Measurements from ENCODE around the gene LIPF. TPM values are rescaled to one million over a fixed set of nuclear protein-coding genes. Genes with fewer than 3 reads are reported as not detected.

LIPF gene
- total RNA-seq, 1 experiment from 2014 or later: not detected

GRCh38 chr10:88624840-88625239 is 39.4 kb upstream of the LIPF start:
- Mint-ChIP-seq H3K27me3 (ENCODE audit: low read depth) (no peaks in the 10 kb centered on the region), H3K36me3 (ENCODE audit: insufficient read depth in 1 of 3, low read depth in 3 of 3) (no peaks in the 10 kb centered on the region), H3K9me3 (peaks cover 4% of the 10 kb centered on the region in 2 experiments; a peak in 3 of 5 replicates), H3K27ac (no peak overlapping the region), H3K4me3 (no peak overlapping the region), H3K4me1 (peaks cover 0 to 6% of the 10 kb centered on the region in 2 experiments; a peak in 1 of 4 replicates)
- no peak overlapping the region for H2BK5ac ChIP-seq (ENCODE audit: insufficient read length, low read length)
- H3K56ac ChIP-seq (ENCODE audit: insufficient read length, low read depth, low read length): no peak overlapping the region
- H3K23me2 ChIP-seq (ENCODE audit: insufficient read length, low read depth, low read length, poor library complexity, severe bottlenecking): no peaks in the 10 kb centered on the region
- no peak overlapping the region for H3K27ac ChIP-seq (ENCODE audit: insufficient read length, low read depth, low read length)
- DNase-seq: no peak
- H3K9ac ChIP-seq (ENCODE audit: extremely low read depth, insufficient read length, low read length): no peak overlapping the region
- no peaks in the 10 kb centered on the region for H3K79me1 ChIP-seq (ENCODE audit: insufficient read depth, low read depth, low read length, poor library complexity, severe bottlenecking)
- TF ChIP-seq, protein P1, sequence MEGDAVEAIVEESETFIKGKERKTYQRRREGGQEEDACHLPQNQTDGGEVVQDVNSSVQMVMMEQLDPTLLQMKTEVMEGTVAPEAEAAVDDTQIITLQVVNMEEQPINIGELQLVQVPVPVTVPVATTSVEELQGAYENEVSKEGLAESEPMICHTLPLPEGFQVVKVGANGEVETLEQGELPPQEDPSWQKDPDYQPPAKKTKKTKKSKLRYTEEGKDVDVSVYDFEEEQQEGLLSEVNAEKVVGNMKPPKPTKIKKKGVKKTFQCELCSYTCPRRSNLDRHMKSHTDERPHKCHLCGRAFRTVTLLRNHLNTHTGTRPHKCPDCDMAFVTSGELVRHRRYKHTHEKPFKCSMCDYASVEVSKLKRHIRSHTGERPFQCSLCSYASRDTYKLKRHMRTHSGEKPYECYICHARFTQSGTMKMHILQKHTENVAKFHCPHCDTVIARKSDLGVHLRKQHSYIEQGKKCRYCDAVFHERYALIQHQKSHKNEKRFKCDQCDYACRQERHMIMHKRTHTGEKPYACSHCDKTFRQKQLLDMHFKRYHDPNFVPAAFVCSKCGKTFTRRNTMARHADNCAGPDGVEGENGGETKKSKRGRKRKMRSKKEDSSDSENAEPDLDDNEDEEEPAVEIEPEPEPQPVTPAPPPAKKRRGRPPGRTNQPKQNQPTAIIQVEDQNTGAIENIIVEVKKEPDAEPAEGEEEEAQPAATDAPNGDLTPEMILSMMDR (conservative IDR thresholded peaks at IDR 0.05): no peak
- no peak overlapping the region for H3T11ph ChIP-seq (ENCODE audit: low read length)
- no peak overlapping the region for H2BK15ac ChIP-seq (ENCODE audit: low read depth, low read length)
- H2BK120ac ChIP-seq (ENCODE audit: low read depth, low read length, poor library complexity, severe bottlenecking): no peak overlapping the region
- H3K23ac ChIP-seq (ENCODE audit: insufficient read length, low read depth, low read length): no peak overlapping the region
- no peak overlapping the region for H2BK20ac ChIP-seq (ENCODE audit: low read depth, low read length, poor library complexity, severe bottlenecking)
- H3K9me3 ChIP-seq (ENCODE audit: control insufficient read depth, low read depth, low read length): no peaks in the 10 kb centered on the region
- H2AK5ac ChIP-seq (ENCODE audit: insufficient read length, low read length): no peak overlapping the region
- no peak overlapping the region for H3K4me2 ChIP-seq (ENCODE audit: insufficient read depth, insufficient read length, low read length)
- H3K14ac ChIP-seq (ENCODE audit: insufficient read depth, low read length): no peak overlapping the region
- no peak overlapping the region for H4K91ac ChIP-seq (ENCODE audit: insufficient read length, low read depth, low read length)
- no peak overlapping the region for H3K18ac ChIP-seq (ENCODE audit: insufficient read length, low read depth, low read length)
- H3K4me1 ChIP-seq (ENCODE audit: insufficient read depth, low read length): no peaks in the 10 kb centered on the region
- no peaks in the 10 kb centered on the region for H4K20me1 ChIP-seq (ENCODE audit: control insufficient read depth, insufficient read depth, insufficient read length)
- H3K27me3 ChIP-seq (ENCODE audit: insufficient read depth, low read length): no peaks in the 10 kb centered on the region
- H3K79me2 ChIP-seq (ENCODE audit: insufficient read depth, low read length): no peaks in the 10 kb centered on the region
- H2BK12ac ChIP-seq (ENCODE audit: insufficient read length, low read depth, low read length): no peak overlapping the region
- no peak overlapping the region for H4K5ac ChIP-seq (ENCODE audit: insufficient read length, low read depth, low read length)
- H4K8ac ChIP-seq (replicated peaks; ENCODE audit: insufficient read length, low read depth, low read length): no peak overlapping the region
- H3K4ac ChIP-seq (ENCODE audit: low read depth, low read length): no peak overlapping the region
- H2AFZ ChIP-seq (ENCODE audit: low read length): no peak overlapping the region
